Activated CD8-positive, alpha-beta T cell treated with anti-CD3 and anti-CD28 coated beads for 36 hours (primary cell): Measurements from ENCODE around the gene CDH10. TPM values are rescaled to one million over a fixed set of nuclear protein-coding genes. Genes with fewer than 3 reads are reported as not detected.

Experiments
- ATAC-seq: fragments of 200-7000 bp; cut with Tn5 transposase; one replicate; pipeline ENCODE4 v1.10.0; 2021; ENCODE audit warnings: mild to moderate bottlenecking, moderate library complexity
- CTCF ChIA-PET: fragments of 350-600 bp; sonication (Branson Sonifier 250); formaldehyde crosslinking; loops from one replicate; lab custom pipeline; 2021; ENCODE audit warnings: antibody characterized with exemption; lab: Charles Lee
- POLR2A ChIA-PET: fragments of 350-600 bp; sonication (Branson Sonifier 250); formaldehyde crosslinking; loops from one replicate; lab custom pipeline; 2021; ENCODE audit warnings: antibody characterized with exemption; lab: Charles Lee
- DNase-seq: peaks from one replicate; pipeline ENCODE4 v3.0.0-alpha.2; 2020
- H3K27ac Mint-ChIP-seq: one replicate; pipeline ENCODE4 v1.8.0; 2021; ENCODE audit warnings: mild to moderate bottlenecking, mixed read lengths
- H3K27me3 Mint-ChIP-seq: one replicate; pipeline ENCODE4 v1.8.0; 2021; ENCODE audit warnings: mixed read lengths
- H3K36me3 Mint-ChIP-seq: one replicate; pipeline ENCODE4 v1.8.0; 2021; ENCODE audit warnings: low read depth, mixed read lengths
- H3K4me1 Mint-ChIP-seq: one replicate; pipeline ENCODE4 v1.8.0; 2021; ENCODE audit warnings: low read depth, mixed read lengths
- H3K4me3 Mint-ChIP-seq: one replicate; pipeline ENCODE4 v1.8.0; 2021; ENCODE audit warnings: mild to moderate bottlenecking, moderate library complexity, mixed read lengths
- H3K9me3 Mint-ChIP-seq: one replicate; pipeline ENCODE4 v1.8.0; 2021; ENCODE audit warnings: mixed read lengths
- CTCF ChIP-seq: fragments of 200-600 bp; IDR thresholded peaks from one replicate; pipeline ENCODE4 v1.8.0; 2022; ENCODE audit warnings: antibody characterized with exemption, mild to moderate bottlenecking
- intact Hi-C: fragments of 100-400 bp; cut with micrococcal nuclease; formaldehyde crosslinking; loops from one replicate; pipeline ENCODE4 v1.10.0; 2022
- total RNA-seq, 2 experiments: library from RNA; stranded (reverse); gene quantifications; one replicate each; pipeline ENCODE4 v1.2.3, GENCODE V29; 2021

CDH10 gene
- total RNA-seq, 2 experiments from 2014 or later: not detected

- no peak overlapping the region for H3K4me3 Mint-ChIP-seq
- TF ChIP-seq CTCF: no peak
- DNase-seq (no peak), ATAC-seq (no peak)
- no peaks in the 10 kb centered on the region for H3K27me3 Mint-ChIP-seq
- H3K27ac Mint-ChIP-seq: no peak overlapping the region
- intact Hi-C loops: no loop called here
- POLR2A ChIA-PET: no interaction called here
- H3K4me1 Mint-ChIP-seq: no peaks in the 10 kb centered on the region
- H3K36me3 Mint-ChIP-seq: no peaks in the 10 kb centered on the region
- peaks cover 7% of the 10 kb centered on the region for H3K9me3 Mint-ChIP-seq
- CTCF ChIA-PET: no interaction called here
These were observed 2.8 kb downstream of the CDH10 start for GRCh38 chr5:24642022-24642421.

- no peak overlapping the region for H3K27ac Mint-ChIP-seq
- TF ChIP-seq CTCF: no peak
- DNase-seq (no peak), ATAC-seq (no peak)
- no peaks in the 10 kb centered on the region for H3K4me1 Mint-ChIP-seq
- CTCF ChIA-PET: no interaction called here
- no peak overlapping the region for H3K4me3 Mint-ChIP-seq
- H3K36me3 Mint-ChIP-seq: no peaks in the 10 kb centered on the region
- POLR2A ChIA-PET: no interaction called here
- H3K9me3 Mint-ChIP-seq: peaks cover 3% of the 10 kb centered on the region
- no peaks in the 10 kb centered on the region for H3K27me3 Mint-ChIP-seq
- intact Hi-C loops: no loop called here
These were observed 9.6 kb downstream of the CDH10 start for GRCh38 chr5:24635209-24635608.

DNA sequence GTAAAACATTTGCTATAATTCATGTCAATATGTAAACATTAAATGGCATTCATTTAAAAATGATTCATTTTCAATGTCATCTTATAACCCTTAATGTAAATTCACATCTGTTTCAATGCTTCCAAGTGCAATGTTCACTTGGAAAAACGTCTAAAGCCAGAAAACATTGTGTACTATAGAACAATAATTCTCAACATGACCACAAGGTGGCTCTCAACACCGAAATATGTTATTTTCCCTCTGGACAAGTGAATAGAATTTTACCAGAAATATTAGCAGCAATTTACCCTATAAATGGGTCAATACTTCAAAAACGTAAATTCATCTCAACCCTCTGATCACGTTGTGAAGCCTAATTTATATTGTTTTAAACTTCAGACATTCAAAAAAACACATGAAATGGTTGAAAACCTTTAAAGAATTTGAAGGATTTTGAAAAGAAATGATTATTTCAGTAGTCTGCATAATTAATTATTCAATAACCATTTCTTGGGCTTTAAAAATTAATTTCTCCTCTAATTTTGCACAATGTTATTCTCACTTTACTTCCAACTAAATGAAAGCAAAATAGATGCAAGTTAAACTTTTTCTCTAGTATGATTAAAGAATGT lies 11.0 kb downstream of the CDH10 start:
- no peaks in the 10 kb centered on the region for H3K36me3 Mint-ChIP-seq
- H3K4me3 Mint-ChIP-seq: no peak overlapping the region
- DNase-seq (peak; percentile 2), ATAC-seq (no peak)
- peaks cover 5% of the 10 kb centered on the region for H3K9me3 Mint-ChIP-seq
- no peaks in the 10 kb centered on the region for H3K4me1 Mint-ChIP-seq
- intact Hi-C loops: no loop called here
- ChIA-PET CTCF (no interaction called here), POLR2A (no interaction called here)
- no peaks in the 10 kb centered on the region for H3K27me3 Mint-ChIP-seq
- no peak overlapping the region for H3K27ac Mint-ChIP-seq
- TF ChIP-seq CTCF: peak; percentile 76

GRCh38 chr5:24632353-24632752 lies 12.4 kb downstream of the CDH10 start:
- CTCF ChIA-PET: no interaction called here
- no peak overlapping the region for H3K4me3 Mint-ChIP-seq
- intact Hi-C loops: no loop called here
- peaks cover 5% of the 10 kb centered on the region for H3K9me3 Mint-ChIP-seq
- H3K36me3 Mint-ChIP-seq: no peaks in the 10 kb centered on the region
- TF ChIP-seq CTCF: no peak
- no peak for DNase-seq
- no peaks in the 10 kb centered on the region for H3K27me3 Mint-ChIP-seq
- H3K4me1 Mint-ChIP-seq: no peaks in the 10 kb centered on the region
- POLR2A ChIA-PET: no interaction called here
- ATAC-seq: no peak
- no peak overlapping the region for H3K27ac Mint-ChIP-seq

DNA sequence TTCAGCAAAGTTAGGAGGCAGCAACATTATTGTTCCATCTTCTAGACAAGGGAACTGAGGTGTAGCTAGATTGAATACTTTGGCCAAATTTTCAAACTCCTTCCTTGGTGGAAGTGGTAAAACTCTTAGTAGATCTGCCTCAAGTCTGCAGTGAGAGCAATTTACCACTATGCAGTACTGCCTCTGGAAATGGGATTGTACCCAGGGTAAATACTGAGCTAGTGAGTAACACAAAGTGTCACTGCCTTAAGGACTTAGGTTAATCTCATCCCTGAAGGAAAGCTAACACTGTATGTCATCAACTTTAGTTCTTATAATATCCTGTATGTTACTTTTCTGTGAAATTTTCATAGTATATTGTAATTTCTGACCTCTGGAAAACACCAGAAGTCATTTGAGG lies 13.9 kb downstream of the CDH10 start:
- H3K27ac Mint-ChIP-seq: no peak overlapping the region
- ChIA-PET CTCF (no interaction called here), POLR2A (interaction anchor here (0.6 kb wide), 1 partner anchor 9 kb away, joined by 4 read pairs; no protein-coding TSS in a partner anchor)
- H3K4me1 Mint-ChIP-seq: no peaks in the 10 kb centered on the region
- no peak for TF ChIP-seq CTCF
- intact Hi-C loops: no loop called here
- peaks cover 5% of the 10 kb centered on the region for H3K9me3 Mint-ChIP-seq
- no peak overlapping the region for H3K4me3 Mint-ChIP-seq
- H3K36me3 Mint-ChIP-seq: no peaks in the 10 kb centered on the region
- DNase-seq (no peak), ATAC-seq (no peak)
- H3K27me3 Mint-ChIP-seq: no peaks in the 10 kb centered on the region
